Measurements from ENCODE around the gene TRAPPC2.
"Not testable (repeated sequence)": the region's sequence is repeated elsewhere in the genome, so short reads cannot be mapped to it uniquely, and the experiment has no call there.

Gene TRAPPC2

GRCh38 chrX:13742397-13743176 lies 8.2 kb upstream of the TRAPPC2 start:
- DNase-seq, result no peak

- DNase-seq, result no peak
Observed at GRCh38 chrX:13741695-13742094, 7.3 kb upstream of the TRAPPC2 start.

- no peak for DNase-seq
Observed at GRCh38 chrX:13733506-13733905, 914 bp downstream of the TRAPPC2 start.

GRCh38 chrX:13732246-13733067 lies 2.0 kb downstream of the TRAPPC2 start:
- no peak for DNase-seq

GRCh38 chrX:13730523-13730922 lies 3.9 kb downstream of the TRAPPC2 start:
- not testable (repeated sequence) for DNase-seq

- not testable (repeated sequence) for DNase-seq
Observed at GRCh38 chrX:13726583-13726982, 7.8 kb downstream of the TRAPPC2 start.

GRCh38 chrX:13724878-13725277 lies 9.5 kb downstream of the TRAPPC2 start:
- not testable (repeated sequence) for DNase-seq

- no peak for DNase-seq
Observed at GRCh38 chrX:13721819-13722519, 12.5 kb downstream of the TRAPPC2 start.

GRCh38 chrX:13721371-13721770 lies 13.0 kb downstream of the TRAPPC2 start:
- DNase-seq, result no peak

- no peak for DNase-seq
Observed at GRCh38 chrX:13719192-13719856, 15.1 kb downstream of the TRAPPC2 start.

- no peak for DNase-seq
Observed at GRCh38 chrX:13717700-13718472, 16.5 kb downstream of the TRAPPC2 start.

- DNase-seq, result no peak
Observed at GRCh38 chrX:13716905-13717304, 17.5 kb downstream of the TRAPPC2 start.

GRCh38 chrX:13716455-13716854 lies 18.0 kb downstream of the TRAPPC2 start:
- no peak for DNase-seq

GRCh38 chrX:13711141-13711540 lies 23.3 kb downstream of the TRAPPC2 start:
- no peak for DNase-seq

GRCh38 chrX:13703589-13703988 lies 30.8 kb downstream of the TRAPPC2 start:
- no peak for DNase-seq

- DNase-seq, result no peak
Observed at GRCh38 chrX:13703135-13703534, 31.3 kb downstream of the TRAPPC2 start.

GRCh38 chrX:13702111-13702789 lies 32.2 kb downstream of the TRAPPC2 start:
- DNase-seq, result no peak

- no peak for DNase-seq
Observed at GRCh38 chrX:13700380-13700779, 34.0 kb downstream of the TRAPPC2 start.

GRCh38 chrX:13699183-13699826 lies 35.1 kb downstream of the TRAPPC2 start:
- no peak for DNase-seq

- no peak for DNase-seq
Observed at GRCh38 chrX:13698432-13698831, 36.0 kb downstream of the TRAPPC2 start.

GRCh38 chrX:13697976-13698375 lies 36.4 kb downstream of the TRAPPC2 start:
- no peak for DNase-seq
